GM21717 (cell line): ENCODE results near the gene XKR3.
"Not testable (repeated sequence)": the region's sequence is repeated elsewhere in the genome, so short reads cannot be mapped to it uniquely, and the experiment has no call there.

Experiments
- ATAC-seq: cut with Tn5 transposase; IDR thresholded peaks from one replicate; pipeline ENCODE4 v1.9.1; 2021; ENCODE audit warnings: mild to moderate bottlenecking, moderate library complexity; ENCODE audit not compliant: unreplicated experiment

The XKR3 gene

DNA sequence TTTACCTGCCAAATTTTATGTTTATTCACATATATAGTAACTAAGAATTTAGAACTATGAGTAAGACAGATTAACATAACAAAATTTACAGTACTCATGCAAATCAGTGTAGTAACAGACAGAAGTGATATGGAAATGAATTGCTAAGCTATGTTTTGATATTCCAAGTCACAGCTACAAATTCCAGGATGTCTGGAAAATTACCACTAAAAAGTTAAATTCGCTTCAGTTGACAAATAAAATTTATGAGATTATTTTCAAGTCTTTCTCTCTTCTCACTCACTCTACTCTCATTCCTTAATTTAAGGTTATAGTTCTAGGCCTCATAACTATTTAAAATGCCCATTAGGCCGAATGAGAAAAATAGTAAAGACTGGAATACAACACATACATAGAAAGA, 18.1 kb downstream of the XKR3 start:
- ATAC-seq: no peak

DNA sequence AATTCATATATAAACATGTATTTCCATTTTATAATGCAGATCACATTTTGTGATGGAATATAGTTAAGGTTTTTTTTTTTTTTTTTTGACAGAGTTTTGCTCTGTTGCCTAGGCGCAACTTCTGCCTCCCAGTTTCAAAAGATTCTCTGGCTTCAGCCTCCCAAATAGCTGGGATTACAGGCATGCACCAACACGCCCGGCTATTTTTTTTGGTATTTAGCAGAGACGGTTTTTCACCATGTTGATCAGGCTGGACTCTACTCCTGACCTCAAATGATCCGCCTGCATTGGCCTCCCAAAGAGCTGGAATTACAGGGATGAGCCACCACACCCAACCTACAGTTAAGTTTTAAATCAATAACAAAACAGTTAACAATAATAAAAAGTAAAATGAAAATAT, 18.8 kb downstream of the XKR3 start:
- no peak for ATAC-seq

DNA sequence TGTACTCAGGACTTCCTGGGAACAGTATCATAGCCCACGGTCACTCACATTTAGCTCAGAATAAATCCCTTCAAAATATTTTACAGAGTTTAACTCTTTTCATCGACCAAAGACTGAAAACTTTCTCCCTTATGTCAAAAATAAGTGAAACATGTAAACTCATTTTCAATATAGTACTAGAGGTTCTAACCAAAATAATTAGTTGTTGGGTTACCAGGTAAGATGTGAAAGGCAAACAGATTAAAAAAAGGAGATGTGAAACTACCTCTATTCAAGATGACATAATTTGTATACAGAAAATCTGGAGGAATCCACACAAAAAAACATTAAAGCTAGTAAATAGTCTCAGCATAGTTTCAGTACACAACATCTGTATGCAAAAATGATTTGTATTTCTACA, 20.3 kb downstream of the XKR3 start:
- no peak for ATAC-seq

DNA sequence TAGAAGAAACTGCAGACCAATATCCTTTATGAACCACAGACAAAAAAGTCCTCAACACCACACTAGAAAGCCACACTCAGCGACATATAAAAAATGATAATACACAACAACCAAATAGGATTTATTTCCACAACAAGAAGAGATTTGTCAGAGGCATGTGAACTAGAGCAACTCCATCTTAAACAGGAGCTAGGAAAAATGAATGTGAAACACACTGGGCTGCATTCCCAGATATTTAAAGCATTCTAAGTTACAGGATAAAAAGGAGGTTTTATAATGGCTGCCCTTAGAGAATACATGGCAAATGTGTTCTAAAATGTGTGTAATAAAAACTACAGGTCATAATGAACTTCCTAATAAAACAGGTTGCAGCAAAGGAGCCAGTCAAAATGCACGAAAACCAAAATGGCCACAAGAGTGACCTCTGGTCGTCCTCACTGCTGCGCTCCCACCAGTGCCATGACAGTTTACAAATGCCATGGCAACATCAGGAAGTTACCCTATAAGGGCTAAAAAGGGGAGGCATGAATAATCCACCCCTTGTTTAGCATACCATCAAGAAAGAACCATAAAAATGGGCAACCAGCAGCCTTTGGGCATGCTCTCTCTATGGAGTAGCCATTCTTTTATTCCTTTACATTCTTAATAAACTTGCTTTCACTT, 21.8 kb downstream of the XKR3 start:
- ATAC-seq: no peak

DNA sequence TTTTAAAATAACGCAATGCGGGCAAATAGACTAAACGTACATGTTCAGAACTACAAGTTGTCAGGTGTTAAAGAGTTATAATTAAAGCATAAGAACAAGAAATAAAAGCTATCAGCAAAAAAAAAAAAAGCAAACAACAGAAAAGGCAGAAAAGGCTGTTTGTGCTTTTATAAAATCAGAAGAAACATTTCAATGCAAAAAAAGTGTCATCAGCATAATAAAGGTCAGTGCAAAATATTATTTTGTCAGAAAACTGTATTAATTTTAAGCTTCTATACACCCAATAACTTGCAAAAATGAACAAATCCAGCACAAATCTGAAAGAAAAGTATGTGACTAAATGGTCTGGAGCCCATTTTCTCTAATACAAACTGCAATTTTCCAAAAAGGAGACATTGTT, 23.6 kb downstream of the XKR3 start:
- ATAC-seq: no peak

DNA sequence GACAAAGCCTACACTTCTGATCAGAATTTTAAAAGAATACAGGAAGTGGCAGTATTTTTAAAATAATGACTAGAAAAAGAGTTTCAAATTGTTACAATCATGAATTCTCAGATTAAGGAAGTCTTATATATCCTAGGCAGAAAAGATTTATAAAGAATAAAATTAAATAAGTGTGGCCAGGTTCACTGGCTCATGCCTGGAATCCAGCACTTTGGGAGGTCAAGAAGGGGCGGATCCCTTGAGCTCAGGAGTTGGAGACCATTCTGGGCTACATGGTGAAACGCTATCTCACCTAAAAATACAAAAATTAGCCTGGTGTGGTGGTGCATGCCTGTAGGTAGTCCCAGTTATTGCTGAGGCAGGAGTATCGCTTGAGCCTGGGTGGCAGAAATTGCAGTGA, 24.1 kb downstream of the XKR3 start:
- no peak for ATAC-seq

DNA sequence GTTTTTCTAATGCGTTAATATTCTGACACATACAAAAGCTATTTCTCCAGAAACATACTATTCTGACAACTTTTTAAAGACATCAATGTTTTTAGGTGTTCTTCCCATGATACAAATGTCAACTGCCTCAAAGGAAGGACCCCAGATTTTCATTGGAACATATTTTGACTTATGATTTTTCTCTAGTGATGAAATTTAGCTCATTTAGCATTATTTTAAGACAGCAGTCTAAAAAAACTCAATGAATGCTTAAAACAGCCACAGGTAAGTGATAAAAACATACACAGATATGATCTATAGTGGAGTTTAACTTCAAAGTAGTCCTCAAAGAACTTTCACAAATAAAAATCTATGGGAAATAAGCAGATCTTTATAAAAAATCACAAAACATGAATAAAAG, 24.9 kb downstream of the XKR3 start:
- no peak for ATAC-seq

DNA sequence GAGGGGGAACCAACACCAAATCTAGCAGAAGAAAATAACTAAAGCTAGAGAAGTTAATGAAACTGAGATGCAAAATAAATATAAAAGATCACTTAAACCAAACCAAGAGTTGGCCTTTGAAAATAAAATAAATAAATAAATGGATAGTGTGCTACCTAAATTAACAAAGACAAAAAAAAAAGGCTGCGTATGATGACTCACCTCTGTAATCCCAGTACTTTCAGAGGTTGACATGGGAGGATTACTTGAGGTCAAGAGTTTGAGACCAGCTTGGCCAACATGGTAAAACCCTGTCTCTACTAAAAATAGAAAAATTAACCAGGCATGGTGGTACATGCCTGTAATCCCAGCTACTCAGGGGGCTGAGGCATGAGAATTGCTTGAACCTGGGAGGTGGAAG, 29.7 kb downstream of the XKR3 start:
- not testable (repeated sequence) for ATAC-seq

DNA sequence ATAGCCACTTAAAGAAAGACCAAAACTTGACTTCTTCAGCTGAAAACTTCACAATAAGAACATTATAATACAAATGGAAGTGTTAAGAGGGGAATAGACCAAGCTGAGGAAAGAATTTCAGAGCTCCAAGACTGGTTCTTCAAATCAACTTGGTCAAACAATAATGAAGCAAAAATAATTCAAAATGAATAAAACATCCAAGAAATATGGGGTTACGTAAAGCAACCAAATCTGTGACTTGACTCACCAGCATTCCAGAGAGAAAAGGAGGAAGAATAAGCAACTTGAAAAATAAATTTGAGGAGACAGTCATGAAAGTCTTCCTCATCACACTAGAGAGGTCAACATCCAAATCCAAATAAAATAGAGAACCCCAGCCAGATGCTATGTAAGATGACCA, 31.4 kb downstream of the XKR3 start:
- no peak for ATAC-seq

DNA sequence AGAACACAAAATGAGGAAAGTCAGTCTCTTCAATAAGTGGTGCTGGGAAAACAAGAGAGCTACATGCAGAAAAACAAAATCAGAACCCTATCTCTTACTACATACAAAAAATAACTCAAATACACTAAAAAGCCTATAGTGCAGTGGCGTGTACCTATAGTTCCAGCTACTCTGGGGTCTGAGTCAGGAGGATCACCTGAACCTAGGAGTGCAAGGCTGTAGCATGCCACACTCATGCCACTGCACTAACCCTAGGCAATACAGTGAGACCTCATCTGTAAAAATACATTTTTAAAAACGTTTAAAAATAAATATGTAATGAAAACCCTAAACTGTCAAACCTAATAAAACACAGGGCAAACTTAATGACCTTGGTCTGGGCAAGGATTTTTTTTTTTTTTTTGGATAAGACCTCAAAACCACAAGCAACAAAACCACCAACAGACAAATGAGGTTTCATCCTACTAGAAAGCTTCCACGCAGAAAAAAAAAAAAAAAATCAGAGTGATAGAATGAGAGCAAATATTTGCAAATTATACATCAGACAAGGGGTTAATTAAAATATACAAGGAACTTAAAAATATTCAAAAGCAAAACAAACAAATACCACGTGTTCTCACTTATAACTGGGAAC, 35.2 kb downstream of the XKR3 start:
- ATAC-seq: no peak

DNA sequence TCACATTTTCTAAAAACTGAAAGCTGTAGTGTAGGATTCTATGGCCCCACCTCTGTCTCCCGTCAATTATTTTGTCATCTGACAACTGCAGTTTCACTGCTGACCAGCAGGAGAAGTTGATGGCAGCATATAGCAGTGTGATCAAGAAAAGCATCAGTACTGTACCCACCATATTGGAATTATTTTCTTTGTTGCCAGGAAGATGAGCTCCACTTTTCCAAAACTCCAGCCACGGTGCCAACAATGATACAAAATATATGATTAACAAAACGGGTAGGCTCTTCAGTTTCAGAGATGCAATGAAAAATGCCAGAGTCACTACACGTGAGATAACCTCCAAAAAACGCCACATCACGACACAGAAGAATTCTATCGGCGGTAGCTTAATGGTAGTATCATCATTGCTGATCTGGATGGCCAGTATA, 41.3 kb downstream of the XKR3 start:
- ATAC-seq: no peak

DNA sequence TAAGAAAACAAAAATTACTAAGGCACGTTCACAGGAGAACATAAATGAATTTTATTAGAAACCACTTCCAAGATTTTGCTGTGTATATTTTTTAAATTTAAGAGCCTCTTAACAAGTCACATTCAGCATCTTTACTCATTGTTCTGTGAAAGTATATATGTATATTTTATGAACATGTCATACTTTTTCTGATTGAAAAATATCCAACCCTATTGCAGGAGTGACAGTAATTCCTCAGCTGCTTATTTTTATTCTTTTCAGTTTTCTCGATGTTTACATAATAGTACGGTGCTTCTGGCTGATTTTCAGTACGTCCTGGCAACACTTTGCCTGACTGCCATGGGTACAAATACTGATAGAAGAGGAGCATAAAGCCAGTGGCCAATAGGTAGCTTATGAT, 41.8 kb downstream of the XKR3 start:
- ATAC-seq: no peak

DNA sequence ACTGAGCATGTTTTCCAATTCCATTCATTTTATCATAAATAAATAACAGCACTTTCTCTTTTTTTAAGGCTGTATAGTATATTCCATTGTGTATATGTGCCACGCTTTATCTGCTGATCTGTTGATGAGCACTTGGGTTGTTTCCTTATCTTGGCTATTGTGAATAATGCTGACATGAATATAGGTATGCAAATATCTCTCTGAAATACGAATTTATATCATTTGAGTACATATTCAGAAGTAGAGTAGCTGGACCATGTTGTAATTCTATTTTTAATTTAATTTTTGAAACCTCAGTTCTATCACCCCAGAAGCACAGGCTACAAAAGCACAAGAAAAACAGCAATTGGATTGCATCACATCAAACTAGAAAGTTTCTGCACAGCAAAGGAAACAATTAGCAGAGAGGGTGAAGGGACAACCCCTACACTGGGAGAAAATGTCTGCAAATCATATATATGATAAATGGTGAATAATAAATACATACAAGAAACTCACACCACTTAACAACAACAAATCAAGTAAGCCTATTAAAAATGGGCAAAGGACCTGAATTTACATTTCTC, 43.4 kb downstream of the XKR3 start:
- ATAC-seq: no peak

DNA sequence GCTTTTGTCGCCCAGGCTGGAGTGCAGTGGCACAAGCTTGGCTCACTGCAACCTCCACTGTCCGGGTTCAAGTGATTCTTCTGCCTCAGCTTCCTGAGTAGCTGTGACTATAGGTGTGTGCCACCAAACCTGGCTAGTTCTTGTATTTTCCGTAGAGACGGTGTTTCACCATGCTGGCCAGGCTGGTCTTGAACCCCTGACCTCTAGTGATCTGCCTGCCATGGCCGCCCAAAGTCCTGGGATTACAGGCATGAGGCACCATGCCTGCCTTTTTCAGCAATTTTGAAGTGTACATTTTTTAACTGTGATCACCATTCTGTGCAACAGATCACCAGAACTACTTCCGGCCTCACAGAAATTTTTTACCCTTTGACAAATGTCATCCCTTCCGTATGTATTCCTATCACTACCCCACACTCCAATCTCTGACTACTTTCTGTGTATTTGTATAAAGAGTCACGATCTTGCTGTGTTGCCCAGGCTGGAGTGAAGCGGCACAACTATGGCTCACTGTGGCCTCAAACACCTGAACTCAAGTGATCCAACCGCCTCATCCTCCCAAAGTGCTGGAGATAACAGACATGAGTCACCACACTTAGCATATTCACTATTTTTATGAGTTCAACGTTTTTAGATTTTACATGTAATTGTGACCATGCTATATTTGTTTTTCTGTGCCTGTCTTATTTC, 44.0 kb downstream of the XKR3 start:
- ATAC-seq: no peak

DNA sequence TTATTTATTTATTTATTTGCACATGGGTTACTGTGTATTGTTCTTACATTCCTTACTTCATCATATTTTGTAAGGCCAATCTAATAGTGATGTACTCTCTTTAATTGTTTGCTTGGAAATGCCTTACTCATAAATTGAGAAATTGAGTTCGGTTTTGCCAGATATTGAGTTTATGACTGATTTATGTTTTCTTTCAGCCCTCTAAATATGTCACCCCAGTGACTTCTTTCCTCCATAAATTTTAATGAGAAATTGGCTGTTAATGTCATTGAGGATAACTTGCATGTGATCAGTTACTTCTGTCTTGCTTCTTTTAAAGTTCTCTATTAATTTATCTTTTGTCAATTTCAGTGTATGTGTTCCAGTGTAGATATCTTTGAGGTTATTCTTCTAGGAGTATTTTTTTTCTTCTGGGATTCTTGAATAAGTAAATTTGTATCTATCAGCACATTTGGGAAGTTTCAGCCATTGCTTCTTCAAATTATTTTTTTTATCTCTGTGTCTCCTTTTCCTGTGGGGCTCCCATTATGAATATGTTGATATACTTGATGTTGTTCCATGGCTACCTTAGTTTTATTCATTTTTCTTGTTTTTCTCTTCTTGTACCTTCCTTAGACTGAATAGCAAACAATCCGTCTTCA, 47.8 kb downstream of the XKR3 start:
- no peak for ATAC-seq

DNA sequence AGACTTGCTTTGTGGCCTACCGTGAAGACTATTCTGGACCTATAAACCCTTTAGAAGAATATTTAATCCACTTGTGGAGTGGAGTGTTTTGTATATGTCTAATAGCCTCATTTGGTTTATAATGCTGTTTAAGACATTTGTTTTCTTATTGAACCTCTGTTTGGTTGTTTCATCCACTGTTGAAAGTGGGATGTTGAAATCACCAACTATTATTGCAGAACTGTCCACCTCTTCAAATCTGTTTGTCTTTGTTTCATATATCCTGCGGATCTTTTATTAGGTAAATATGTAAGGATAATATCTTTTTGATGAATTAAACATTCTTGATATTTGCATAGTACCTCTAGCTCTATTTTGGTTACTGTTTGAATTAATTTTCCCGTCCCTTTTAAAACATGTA, 49.1 kb downstream of the XKR3 start:
- no peak for ATAC-seq

DNA sequence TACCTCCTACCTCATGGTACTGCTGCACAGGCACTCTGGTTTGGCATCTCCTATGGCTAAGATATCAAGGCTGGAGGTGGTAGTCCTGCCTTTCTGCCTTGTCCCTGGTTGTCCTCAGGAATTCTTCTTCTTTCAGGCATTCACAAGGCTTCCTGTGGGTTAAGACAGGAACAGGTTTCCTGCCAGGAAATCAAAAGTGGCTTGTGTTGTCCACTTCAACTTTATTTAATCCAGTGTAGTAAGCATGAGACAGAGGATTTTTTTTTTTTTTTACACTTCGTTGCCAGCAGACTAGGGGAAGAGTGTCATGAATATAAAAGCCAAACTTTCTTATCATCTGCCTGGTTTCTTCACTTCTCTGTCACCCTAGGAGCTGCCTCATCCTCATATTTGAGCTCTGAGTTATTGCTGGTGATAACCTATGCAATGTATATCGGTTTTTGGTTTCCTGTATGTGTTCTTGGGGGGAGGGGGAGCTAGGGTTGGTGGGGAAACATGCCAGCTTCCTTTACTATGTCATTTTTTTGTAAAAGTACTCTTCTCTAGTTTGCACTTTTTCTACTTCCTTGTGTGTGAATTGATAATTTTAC, 50.2 kb downstream of the XKR3 start:
- no peak for ATAC-seq

DNA sequence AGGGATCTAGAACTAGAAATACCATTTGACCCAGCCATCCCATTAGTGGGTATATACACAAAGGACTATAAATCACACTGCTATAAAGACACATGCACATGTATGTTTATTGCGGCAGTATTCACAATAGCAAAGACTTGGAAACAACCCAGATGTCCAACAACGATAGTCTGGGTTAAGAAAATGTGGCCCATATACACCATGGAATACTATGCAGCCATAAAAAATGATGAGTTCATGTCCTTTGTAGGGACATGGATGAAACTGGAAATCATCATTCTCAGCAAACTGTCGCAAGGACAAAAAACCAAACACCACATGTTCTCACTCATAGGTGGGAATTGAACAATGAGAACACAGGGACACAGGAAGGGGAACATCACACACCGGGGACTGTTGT, 53.6 kb downstream of the XKR3 start:
- ATAC-seq: not testable (repeated sequence)

DNA sequence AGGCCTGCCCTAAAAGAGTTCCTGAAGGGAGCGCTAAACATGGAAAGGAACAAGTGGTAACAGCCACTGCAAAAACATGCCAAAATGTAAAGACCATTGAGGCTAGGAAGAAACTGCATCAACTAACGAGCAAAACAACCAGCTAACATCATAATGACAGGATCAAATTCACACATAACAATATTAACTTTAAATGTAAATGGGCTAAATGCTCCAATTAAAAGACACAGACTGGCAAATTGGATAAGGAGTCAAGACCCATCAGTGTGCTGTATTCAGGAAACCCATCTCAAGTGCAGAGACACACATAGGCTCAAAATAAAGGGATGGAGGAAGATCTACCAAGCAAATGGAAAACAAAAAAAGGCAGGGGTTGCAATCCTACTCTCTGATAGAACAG, 57.3 kb downstream of the XKR3 start:
- ATAC-seq: not testable (repeated sequence)

DNA sequence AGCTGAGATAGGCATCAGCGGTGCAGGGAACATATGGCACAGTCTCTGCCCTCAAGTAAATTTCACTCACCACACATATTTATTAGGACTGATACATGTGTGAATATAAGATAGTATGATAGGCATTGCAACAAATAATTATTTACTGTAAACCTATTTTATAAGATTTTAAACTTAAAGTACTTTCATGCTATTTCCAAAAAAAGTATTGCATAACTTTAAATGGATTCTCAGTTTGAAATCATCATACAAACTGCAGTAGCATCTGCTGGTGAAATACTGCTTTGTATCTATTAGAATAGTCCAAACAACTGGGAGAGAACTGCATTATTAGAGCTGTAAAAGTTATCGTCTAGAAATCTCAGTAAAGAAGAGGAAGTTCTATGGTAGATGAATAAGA, 63.0 kb downstream of the XKR3 start:
- ATAC-seq: not testable (repeated sequence)

DNA sequence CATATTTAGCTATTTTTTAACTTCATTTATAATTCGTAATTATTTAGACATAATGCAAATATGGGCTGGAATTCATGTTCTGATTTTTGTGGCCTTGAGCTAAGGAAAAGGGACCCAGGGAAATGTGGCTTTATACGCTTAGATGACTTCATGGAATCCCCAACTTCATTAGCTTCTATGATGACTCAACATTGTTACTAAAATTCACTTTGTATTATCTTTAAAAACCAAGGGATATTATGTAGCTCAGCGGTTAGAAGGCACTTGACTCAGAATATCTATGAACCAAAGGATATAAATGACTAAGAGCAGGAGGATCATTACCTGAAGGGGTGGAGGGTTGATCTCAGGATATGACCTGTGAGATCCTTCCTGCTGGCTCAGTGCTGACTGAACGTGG, 64.8 kb downstream of the XKR3 start:
- ATAC-seq: not testable (repeated sequence)
